Measurements from ENCODE around the gene IFI35.
A peak's percentile ranks its signal among the peaks of the same experiment; 100 is the strongest.

Gene IFI35

GRCh38 chr17:42980274-42980765, 26.3 kb upstream of the IFI35 start, which contains the start of gene RUNDC1 (continued):
- TF ChIP-seq ZNF398 (tag by site-specific recombination; IDR thresholded peaks at IDR 0.05), result no peak
- no peak for TF ChIP-seq ZSCAN4 (tag by site-specific recombination; IDR thresholded peaks at IDR 0.05)
- no peak for TF ChIP-seq ZNF670 (tag by site-specific recombination; IDR thresholded peaks at IDR 0.05; ENCODE audit: low read depth)
- TF ChIP-seq TCF7L2 (IDR thresholded peaks at IDR 0.05; ENCODE audit: borderline replicate concordance, low read depth, low read length), result no peak
- no peak for TF ChIP-seq GFI1B (tag by site-specific recombination; IDR thresholded peaks at IDR 0.05)
- no peak for TF ChIP-seq ZSCAN5A (tag by site-specific recombination; IDR thresholded peaks at IDR 0.05)
- no peak for TF ChIP-seq ZNF214 (tag by site-specific recombination; IDR thresholded peaks at IDR 0.05; ENCODE audit: borderline replicate concordance)
- TF ChIP-seq ZNF10 (tag by site-specific recombination; IDR thresholded peaks at IDR 0.05), result no peak
- no peak for TF ChIP-seq ZNF677 (tag by site-specific recombination; IDR thresholded peaks at IDR 0.05)
- no peak for TF ChIP-seq ZNF174 (tag by site-specific recombination; IDR thresholded peaks at IDR 0.05)
- 0 out of 2 replicates have a peak, but pooled peaks have one; percentile 14 for TF ChIP-seq ZNF843 (tag by site-specific recombination; IDR thresholded peaks at IDR 0.05)
- no peak for TF ChIP-seq ZNF48 (tag by site-specific recombination; IDR thresholded peaks at IDR 0.05)
- peak; percentile 98 for TF ChIP-seq ZNF335 (tag by site-specific recombination; conservative IDR thresholded peaks at IDR 0.05)
- TF ChIP-seq ZNF596 (tag by site-specific recombination; IDR thresholded peaks at IDR 0.05), result no peak
- no peak for TF ChIP-seq ZNF302 (tag by site-specific recombination; IDR thresholded peaks at IDR 0.05; ENCODE audit: low read depth)
- no peak for TF ChIP-seq ZNF324 (tag by site-specific recombination; IDR thresholded peaks at IDR 0.05)
- TF ChIP-seq HOXA7 (CRISPR knock-in tag; IDR thresholded peaks at IDR 0.05; ENCODE audit: borderline replicate concordance), result no peak
- no peak for TF ChIP-seq ZBTB21 (tag by site-specific recombination; IDR thresholded peaks at IDR 0.05)
- TF ChIP-seq ZNF211 (tag by site-specific recombination; IDR thresholded peaks at IDR 0.05; ENCODE audit: low read depth), result no peak
- TF ChIP-seq ZXDB (tag by site-specific recombination; IDR thresholded peaks at IDR 0.05), result no peak
- no peak for TF ChIP-seq ZNF157 (tag by site-specific recombination; IDR thresholded peaks at IDR 0.05)
- no peak for TF ChIP-seq GLI2 (tag by site-specific recombination; IDR thresholded peaks at IDR 0.05; ENCODE audit: borderline replicate concordance, low read depth)
- no peak for TF ChIP-seq ZSCAN23 (tag by site-specific recombination; IDR thresholded peaks at IDR 0.05)
- TF ChIP-seq ZNF280D (tag by site-specific recombination; IDR thresholded peaks at IDR 0.05), result no peak
- no peak for TF ChIP-seq ZNF394 (tag by site-specific recombination; IDR thresholded peaks at IDR 0.05; ENCODE audit: borderline replicate concordance)
- no peak for TF ChIP-seq ZNF239 (tag by site-specific recombination; IDR thresholded peaks at IDR 0.05)
- TF ChIP-seq BCL11B (tag by site-specific recombination; IDR thresholded peaks at IDR 0.05; ENCODE audit: low read depth), result no peak
- no peak for TF ChIP-seq ZNF510 (tag by site-specific recombination; IDR thresholded peaks at IDR 0.05; ENCODE audit: insufficient replicate concordance)
- TF ChIP-seq AEBP2 (tag by site-specific recombination; IDR thresholded peaks at IDR 0.05; ENCODE audit: borderline replicate concordance), result no peak
- TF ChIP-seq ZBTB1 (tag by site-specific recombination; IDR thresholded peaks at IDR 0.05), result no peak
- TF ChIP-seq ZNF513 (tag by site-specific recombination; IDR thresholded peaks at IDR 0.05), result peak; percentile 87

Data from HEK293 (cell line).